DOHH2 (cell line): ENCODE measurements around the gene FAM234A.

Experiments
- CTCF ChIP-seq: fragments of 200-600 bp; sonication (generic); IDR thresholded peaks from one replicate; pipeline ENCODE4 v1.5.1; 2014; ENCODE audit warnings: antibody characterized with exemption, mild to moderate bottlenecking, low read depth, low read length; ENCODE audit not compliant: poor library complexity, severe bottlenecking
- EZH2phosphoT487 ChIP-seq: fragments of 200-600 bp; sonication (generic); IDR thresholded peaks from 2 replicates; pipeline ENCODE4 v1.6.1; 2017; ENCODE audit warnings: borderline replicate concordance, mild to moderate bottlenecking, antibody characterized with exemption, low read length, moderate library complexity, mixed read lengths

GRCh38 chr16:212999-213398 lies 21.6 kb upstream of the FAM234A start:
- TF ChIP-seq EZH2phosphoT487 (no peak), CTCF (no peak)
